Activated CD8-positive, alpha-beta memory T cell treated with anti-CD3 and anti-CD28 coated beads, Interleukin-2, amount 50 U/mL, for 1 hour (primary cell): ENCODE results near the gene MR1.
A peak's percentile ranks its signal among the peaks of the same experiment; 100 is the strongest.

Source experiments
- DNase-seq: peaks from one replicate; pipeline ENCODE4 v3.0.0-alpha.2; 2020; ENCODE audit errors: extremely low read depth

MR1 gene

GRCh38 chr1:181033799-181034451 lies at the start of gene MR1:
TSS of gene MR1 (plus strand) at chr1:181033983. CDS start at chr1:181034008, 25 bp downstream.
- DNase-seq: peak; percentile 26

- DNase-seq: no peak
Measured at GRCh38 chr1:180988253-180988752, 45.5 kb upstream of the MR1 start.

- no peak for DNase-seq
Measured at GRCh38 chr1:180994262-180994661, 39.5 kb upstream of the MR1 start.

- no peak for DNase-seq
Measured at GRCh38 chr1:180997843-180998504, 35.8 kb upstream of the MR1 start.

- no peak for DNase-seq
Measured at GRCh38 chr1:181001091-181001780, 32.5 kb upstream of the MR1 start.

GRCh38 chr1:181002582-181003172 lies 31.1 kb upstream of the MR1 start:
- no peak for DNase-seq

- no peak for DNase-seq
Measured at GRCh38 chr1:181010789-181011188, 23.0 kb upstream of the MR1 start.

- no peak for DNase-seq
Measured at GRCh38 chr1:181011301-181012202, 22.2 kb upstream of the MR1 start.

GRCh38 chr1:181012203-181012745 lies 21.5 kb upstream of the MR1 start:
- DNase-seq: no peak

- DNase-seq: peak; percentile 21
Measured at GRCh38 chr1:181013144-181013543, 20.6 kb upstream of the MR1 start.

GRCh38 chr1:181014477-181015250 lies 19.1 kb upstream of the MR1 start:
- DNase-seq: no peak

- DNase-seq: no peak
Measured at GRCh38 chr1:181015251-181015615, 18.6 kb upstream of the MR1 start.

GRCh38 chr1:181016563-181016962 lies 17.2 kb upstream of the MR1 start:
- no peak for DNase-seq

- no peak for DNase-seq
Measured at GRCh38 chr1:181018901-181019681, 14.7 kb upstream of the MR1 start.

- no peak for DNase-seq
Measured at GRCh38 chr1:181021159-181021558, 12.6 kb upstream of the MR1 start.

- no peak for DNase-seq
Measured at GRCh38 chr1:181021811-181022434, 11.9 kb upstream of the MR1 start.

GRCh38 chr1:181023265-181024057 lies 10.3 kb upstream of the MR1 start:
- DNase-seq: no peak

GRCh38 chr1:181028196-181028595 lies 5.6 kb upstream of the MR1 start:
- no peak for DNase-seq
